Neuronal stem cell (in vitro differentiated cells): ENCODE data around the gene ZP1.

Experiments
- DNase-seq: peaks from one replicate; pipeline ENCODE4 v3.0.0-alpha.2; 2013; ENCODE audit warnings: low spot score
- H2AFZ ChIP-seq: one replicate; pipeline ENCODE4 v1.6.1; 2013; ENCODE audit warnings: mild to moderate bottlenecking, low read length, inconsistent platforms
- H2AK5ac ChIP-seq: 2 replicates; pipeline ENCODE4 v1.6.1; 2013; ENCODE audit warnings: low read depth, mild to moderate bottlenecking, inconsistent platforms, low read length, moderate library complexity, mixed read lengths
- H2BK120ac ChIP-seq: 2 replicates; pipeline ENCODE4 v1.6.1; 2013; ENCODE audit warnings: low read depth, mild to moderate bottlenecking, inconsistent platforms, low read length, moderate library complexity, mixed read lengths
- H2BK12ac ChIP-seq: one replicate; pipeline ENCODE4 v1.6.1; 2013; ENCODE audit warnings: low read length, inconsistent platforms
- H2BK15ac ChIP-seq: 2 replicates; pipeline ENCODE4 v1.6.1; 2013; ENCODE audit warnings: mild to moderate bottlenecking, low read length, inconsistent platforms, mixed read lengths
- H2BK5ac ChIP-seq: one replicate; pipeline ENCODE4 v1.6.1; 2013; ENCODE audit warnings: inconsistent platforms, mild to moderate bottlenecking, low read length, moderate library complexity
- H3K14ac ChIP-seq: one replicate; pipeline ENCODE4 v1.6.1; 2013; ENCODE audit warnings: low read length, inconsistent platforms
- H3K18ac ChIP-seq: 2 replicates; pipeline ENCODE4 v1.6.1; 2013; ENCODE audit warnings: low read length, inconsistent platforms
- H3K23ac ChIP-seq: 2 replicates; pipeline ENCODE4 v1.6.1; 2013; ENCODE audit warnings: low read depth, mild to moderate bottlenecking, mixed read lengths, low read length, inconsistent platforms; ENCODE audit not compliant: poor library complexity
- H3K27ac ChIP-seq: replicated peaks from 3 replicates; pipeline ENCODE4 v1.5.1; 2013; ENCODE audit warnings: low read length, inconsistent platforms
- H3K27me3 ChIP-seq, 3 experiments: 2 replicates each; pipeline ENCODE4 v1.6.1; 2013; ENCODE audit warnings: low read length in 3 of 3, mild to moderate bottlenecking in 2 of 3, inconsistent platforms in 1 of 3, low read depth in 1 of 3, mixed read lengths in 1 of 3, moderate library complexity in 1 of 3; ENCODE audit not compliant: control insufficient read depth in 3 of 3, insufficient read depth in 3 of 3
- H3K36me3 ChIP-seq, 2 donors: replicated peaks in 1 of 2; 2 replicates each; pipeline ENCODE4 v1.6.1; 2013; ENCODE audit warnings: low read length in 2 of 2; ENCODE audit not compliant: control insufficient read depth in 2 of 2, insufficient read depth in 2 of 2
- H3K4ac ChIP-seq: 2 replicates; pipeline ENCODE4 v1.6.1; 2013; ENCODE audit warnings: inconsistent platforms, mild to moderate bottlenecking, low read length, moderate library complexity
- H3K4me1 ChIP-seq, 2 donors: 1 replicate in 1 of 2; 2 replicates in 1 of 2; pipeline ENCODE4 v1.6.1; 2013; ENCODE audit warnings: low read length in 2 of 2, low read depth in 1 of 2; ENCODE audit not compliant: control insufficient read depth in 2 of 2, insufficient read depth in 1 of 2
- H3K4me2 ChIP-seq: one replicate; pipeline ENCODE4 v1.6.1; 2013; ENCODE audit warnings: mild to moderate bottlenecking, low read length, inconsistent platforms; ENCODE audit not compliant: insufficient read depth, poor library complexity, severe bottlenecking
- H3K4me3 ChIP-seq, 2 donors: 2 replicates each; pipeline ENCODE4 v1.5.1; 2013; ENCODE audit warnings: low read length in 2 of 2, mild to moderate bottlenecking in 2 of 2, inconsistent platforms in 1 of 2, moderate library complexity in 1 of 2
- H3K79me1 ChIP-seq: one replicate; pipeline ENCODE4 v1.6.1; 2013; ENCODE audit warnings: low read depth, mild to moderate bottlenecking, inconsistent platforms, low read length, moderate library complexity
- H3K9ac ChIP-seq: one replicate; pipeline ENCODE4 v1.6.1; 2013; ENCODE audit warnings: mild to moderate bottlenecking, low read depth, low read length, inconsistent platforms; ENCODE audit not compliant: poor library complexity
- H3K9me3 ChIP-seq, 2 donors: replicated peaks in 1 of 2; 2 replicates each; pipeline versions ENCODE3 to v1.6.1; 2013; ENCODE audit warnings: low read length in 2 of 2, mild to moderate bottlenecking in 2 of 2, inconsistent platforms in 1 of 2, low read depth in 1 of 2, mixed read lengths in 1 of 2, moderate library complexity in 1 of 2; ENCODE audit not compliant: control insufficient read depth in 2 of 2, insufficient read depth in 1 of 2
- H4K8ac ChIP-seq: one replicate; pipeline ENCODE4 v1.6.1; 2013; ENCODE audit warnings: low read depth, mild to moderate bottlenecking, inconsistent platforms, low read length, moderate library complexity
- H4K91ac ChIP-seq: one replicate; pipeline ENCODE4 v1.6.1; 2013; ENCODE audit warnings: low read length, low read depth, mild to moderate bottlenecking, inconsistent platforms; ENCODE audit not compliant: poor library complexity
- whole genome bisulfite sequencing, 2 donors: extraction: QIAGEN DNeasy Blood & Tissue Kit; methylation state at CpG; one replicate each; pipeline ENCODE4 v1.1.7; 2013; ENCODE audit warnings: missing lambda C conversion rate in 2 of 2, mixed read lengths in 1 of 2; ENCODE audit not compliant: insufficient read length in 2 of 2, insufficient replicate concordance in 1 of 2; ENCODE audit errors: extremely low coverage in 2 of 2; 5-methylcytosine and 5-hydroxymethylcytosine counted together

Gene ZP1

DNA sequence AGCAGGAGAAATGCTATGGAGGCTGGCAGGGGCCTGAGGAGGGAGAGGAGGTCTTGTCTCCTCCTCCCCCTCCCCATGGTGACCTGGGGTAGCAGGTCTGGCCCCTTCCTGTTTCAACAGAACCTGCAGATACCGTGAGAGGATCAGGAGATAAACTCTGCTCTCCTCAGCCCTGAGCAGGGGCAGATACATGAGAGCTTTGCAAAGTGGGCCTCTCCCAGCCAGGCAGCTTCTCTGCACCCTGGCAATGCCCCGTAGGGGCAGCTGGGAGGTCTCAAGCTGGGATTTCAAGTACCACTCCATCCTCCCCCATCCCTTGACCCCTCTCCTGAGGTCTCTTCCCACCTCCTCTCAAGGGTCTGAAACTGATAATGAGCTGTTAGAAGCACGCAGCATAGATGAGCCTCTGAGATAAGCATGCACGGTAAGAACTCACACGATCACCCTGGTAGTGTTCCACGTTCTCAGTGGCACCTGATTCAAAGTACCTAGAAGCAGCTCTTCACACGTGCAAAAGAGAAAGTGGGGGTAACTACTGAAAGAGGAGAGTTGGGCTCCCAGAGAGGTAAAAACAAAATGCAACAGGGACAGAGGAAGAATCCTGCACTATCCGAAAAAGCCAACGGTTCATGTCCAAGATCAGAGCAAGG, 30.4 kb upstream of the ZP1 start:
- H2BK15ac ChIP-seq = no peak overlapping the region
- no peak overlapping the region for H3K18ac ChIP-seq
- no peaks in the 10 kb centered on the region for H3K79me1 ChIP-seq
- H3K23ac ChIP-seq = no peak overlapping the region
- H3K27ac ChIP-seq = no peak overlapping the region
- no peaks in the 10 kb centered on the region for H3K9me3 ChIP-seq
- no peak overlapping the region for H4K91ac ChIP-seq
- H2BK12ac ChIP-seq = no peak overlapping the region
- peaks cover 0 to 39% (median 2%) of the 10 kb centered on the region in 3 experiments for H3K27me3 ChIP-seq
- H3K4ac ChIP-seq = no peak overlapping the region
- no peak overlapping the region for H3K4me2 ChIP-seq
- H3K36me3 ChIP-seq = no peaks in the 10 kb centered on the region
- H3K9ac ChIP-seq = no peak overlapping the region
- no peak overlapping the region for H4K8ac ChIP-seq
- H2AFZ ChIP-seq = no peak overlapping the region
- H3K4me1 ChIP-seq = peaks cover 3 to 5% of the 10 kb centered on the region in 2 donors
- no peak overlapping the region for H3K14ac ChIP-seq
- no peak for DNase-seq
- WGBS, 2 donors = no CpG with 5 or more reads among the region's 9 CpGs
- no peak overlapping the region for H3K4me3 ChIP-seq
- no peak overlapping the region for H2BK5ac ChIP-seq
- H2BK120ac ChIP-seq = no peak overlapping the region
- H2AK5ac ChIP-seq = no peak overlapping the region

DNA sequence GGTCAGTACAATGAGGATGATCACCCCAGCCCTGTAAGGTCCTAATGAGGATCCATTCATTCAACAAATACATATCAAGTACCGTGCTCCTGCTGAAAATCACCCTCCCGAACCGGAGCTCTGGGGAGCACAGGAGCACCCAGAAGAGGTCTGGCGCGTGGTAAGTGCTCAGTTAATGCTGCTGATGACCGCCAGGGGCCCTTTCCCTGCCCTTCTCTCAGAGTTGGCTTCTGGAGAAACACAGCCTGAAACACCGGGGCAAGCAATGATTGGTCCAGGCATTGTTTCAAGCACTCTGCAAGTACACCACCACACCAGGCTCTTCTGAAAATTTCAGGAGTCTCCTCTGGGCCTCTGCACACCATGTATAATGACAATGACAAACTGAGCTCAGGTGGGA, 29.2 kb upstream of the ZP1 start:
- H2BK15ac ChIP-seq = no peak overlapping the region
- DNase-seq = no peak
- no peak overlapping the region for H2BK12ac ChIP-seq
- no CpG with 5 or more reads among the region's 7 CpGs for WGBS, 2 donors
- no peak overlapping the region for H3K4me3 ChIP-seq
- H3K14ac ChIP-seq = no peak overlapping the region
- H3K23ac ChIP-seq = no peak overlapping the region
- no peak overlapping the region for H2AFZ ChIP-seq
- no peak overlapping the region for H2BK120ac ChIP-seq
- no peak overlapping the region for H3K18ac ChIP-seq
- no peaks in the 10 kb centered on the region for H3K36me3 ChIP-seq
- no peak overlapping the region for H3K4ac ChIP-seq
- peaks cover 7% of the 10 kb centered on the region for H3K79me1 ChIP-seq
- no peaks in the 10 kb centered on the region for H3K9me3 ChIP-seq
- no peak overlapping the region for H2BK5ac ChIP-seq
- H2AK5ac ChIP-seq = no peak overlapping the region
- no peak overlapping the region for H3K9ac ChIP-seq
- no peak overlapping the region for H4K8ac ChIP-seq
- no peak overlapping the region for H3K27ac ChIP-seq
- H4K91ac ChIP-seq = no peak overlapping the region
- H3K27me3 ChIP-seq = peaks cover 0 to 38% (median 2%) of the 10 kb centered on the region in 3 experiments
- H3K4me1 ChIP-seq = peaks cover 4 to 5% of the 10 kb centered on the region in 2 donors
- no peak overlapping the region for H3K4me2 ChIP-seq

DNA sequence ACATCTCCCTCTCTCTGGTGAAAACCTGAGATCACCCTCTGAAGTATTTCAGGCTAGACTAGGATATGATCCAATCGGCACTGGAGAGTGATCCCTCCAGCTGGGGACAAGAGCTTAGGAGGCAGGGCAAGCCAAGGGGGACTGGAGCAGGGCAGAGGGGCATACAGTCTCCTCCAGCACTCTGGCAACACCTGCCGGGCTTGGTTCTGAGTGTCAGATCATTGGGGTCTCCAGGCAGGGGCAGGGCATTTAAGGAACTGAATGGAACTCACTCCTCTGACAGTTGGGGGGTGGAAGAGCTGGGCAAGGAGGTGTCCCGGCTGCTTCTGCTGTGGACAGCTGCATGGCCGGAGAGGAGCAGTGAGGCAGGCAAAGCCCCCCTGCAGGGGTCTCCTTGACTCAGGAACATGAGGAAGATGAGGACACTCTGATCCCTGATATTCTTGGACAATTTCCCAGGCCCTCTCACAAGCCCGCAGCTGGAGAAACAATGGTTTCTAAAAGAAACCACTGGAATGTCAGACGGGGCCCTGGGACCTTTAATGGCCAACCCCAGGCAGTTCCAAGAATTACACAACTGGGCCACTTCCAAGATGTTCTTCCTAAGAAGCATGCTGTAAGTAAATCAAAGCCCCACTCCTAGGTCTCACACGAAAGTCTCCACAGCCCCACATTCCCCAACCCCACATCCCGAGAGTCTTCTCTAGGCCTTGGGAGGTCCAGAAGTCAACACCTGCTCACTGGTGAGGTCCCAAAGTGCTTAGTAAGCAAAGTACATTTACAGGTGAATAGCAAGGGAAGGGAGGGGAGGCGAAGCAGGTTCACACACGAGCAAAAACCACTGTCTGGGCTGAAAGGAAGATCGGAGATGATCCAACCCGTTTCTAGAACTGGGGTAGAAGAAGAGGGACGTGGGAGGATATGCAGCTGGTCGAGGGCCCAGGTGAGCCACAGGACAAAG, 26.6 kb upstream of the ZP1 start:
- Histone ChIP-seq H2BK15ac (peak overlapping the region; percentile 63), H3K79me1 (peaks cover 11% of the 10 kb centered on the region), H2BK5ac (no peak overlapping the region), H3K23ac (no peak overlapping the region), H3K9ac (no peak overlapping the region), H2BK12ac (no peak overlapping the region), H3K4ac (no peak overlapping the region), H2AK5ac (peak overlapping the region; percentile 15), H3K27me3 (peaks cover 0 to 15% (median under 1%) of the 10 kb centered on the region in 3 experiments), H3K9me3 (no peaks in the 10 kb centered on the region), H3K4me3 (no peak overlapping the region), H3K18ac (no peak overlapping the region), H4K8ac (peak overlapping the region; percentile 67), H3K4me1 (peaks cover 14 to 21% of the 10 kb centered on the region in 2 donors), H3K14ac (no peak overlapping the region), H4K91ac (no peak overlapping the region), H2AFZ (peak overlapping the region; percentile 86), H3K27ac (no peak overlapping the region), H3K36me3 (peaks cover 2 to 4% of the 10 kb centered on the region in 2 donors), H2BK120ac (no peak overlapping the region), H3K4me2 (no peak overlapping the region)
- no CpG with 5 or more reads among the region's 14 CpGs for WGBS, 2 donors
- no peak for DNase-seq
